ENCODE results near the gene AGBL4.

AGBL4 gene

DNA sequence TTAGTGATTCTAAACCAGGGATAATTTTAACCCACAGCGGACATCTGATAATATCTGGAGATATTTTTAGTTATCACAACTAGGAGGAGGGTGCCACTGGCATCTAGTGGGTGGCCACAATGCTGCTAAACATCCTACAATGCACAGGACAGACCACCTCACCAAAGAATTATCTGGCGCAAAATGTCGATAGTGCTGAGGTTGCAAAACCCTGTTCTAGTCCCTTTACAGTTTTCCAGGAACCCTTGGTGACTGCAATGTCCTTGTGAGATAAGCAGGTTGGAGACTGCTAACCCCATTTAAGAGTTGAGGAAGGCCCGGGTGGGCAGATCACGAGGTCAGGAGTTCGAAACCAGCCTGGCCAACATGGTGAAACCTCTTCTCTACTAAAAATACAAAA lies 1083.9 kb downstream of the AGBL4 start:
- DNase-seq, result no peak

DNA sequence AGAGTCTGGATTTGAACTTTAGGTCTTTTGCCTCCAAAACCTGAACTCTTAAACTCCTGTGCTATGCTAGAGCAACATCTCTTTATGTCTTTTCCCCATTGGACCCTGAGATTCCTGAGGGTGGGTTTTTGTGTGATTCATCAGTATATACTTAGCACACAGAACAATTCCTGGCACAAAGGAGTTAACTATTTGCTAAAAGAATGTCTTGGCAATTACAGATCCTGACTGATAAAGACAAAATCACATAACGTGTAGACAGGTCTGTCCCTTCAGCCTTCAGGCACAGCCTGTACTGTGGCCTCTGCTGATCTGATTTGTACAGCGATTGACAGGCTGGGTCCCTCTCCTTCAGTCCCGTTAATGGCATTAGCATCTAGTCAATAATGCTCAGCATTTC lies 1084.7 kb downstream of the AGBL4 start:
- no peak for DNase-seq

- DNase-seq, result no peak
Observed at GRCh38 chr1:48937732-48938131, 1086.0 kb downstream of the AGBL4 start.

- DNase-seq, result no peak
Observed at GRCh38 chr1:48936436-48936835, 1087.3 kb downstream of the AGBL4 start.

DNA sequence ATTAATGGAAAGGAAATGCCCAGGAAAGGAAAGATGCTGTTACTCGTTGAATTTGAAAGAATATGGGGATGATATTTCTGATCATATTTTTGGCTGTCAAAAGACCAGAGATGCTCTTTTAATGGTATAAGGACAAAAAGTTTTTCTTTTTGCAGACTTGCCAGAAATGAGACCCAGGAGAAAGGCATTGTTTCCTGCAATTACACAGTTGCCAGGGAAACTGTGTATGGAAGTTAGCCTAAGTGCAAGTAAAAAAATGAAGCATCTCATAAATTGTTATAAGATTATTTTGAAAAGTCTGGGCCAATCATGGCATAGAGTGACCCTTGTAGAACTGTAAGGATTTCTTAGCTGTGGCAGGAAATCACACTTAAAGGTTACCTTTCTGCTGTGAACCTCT lies 1091.4 kb downstream of the AGBL4 start:
- no peak for DNase-seq

DNA sequence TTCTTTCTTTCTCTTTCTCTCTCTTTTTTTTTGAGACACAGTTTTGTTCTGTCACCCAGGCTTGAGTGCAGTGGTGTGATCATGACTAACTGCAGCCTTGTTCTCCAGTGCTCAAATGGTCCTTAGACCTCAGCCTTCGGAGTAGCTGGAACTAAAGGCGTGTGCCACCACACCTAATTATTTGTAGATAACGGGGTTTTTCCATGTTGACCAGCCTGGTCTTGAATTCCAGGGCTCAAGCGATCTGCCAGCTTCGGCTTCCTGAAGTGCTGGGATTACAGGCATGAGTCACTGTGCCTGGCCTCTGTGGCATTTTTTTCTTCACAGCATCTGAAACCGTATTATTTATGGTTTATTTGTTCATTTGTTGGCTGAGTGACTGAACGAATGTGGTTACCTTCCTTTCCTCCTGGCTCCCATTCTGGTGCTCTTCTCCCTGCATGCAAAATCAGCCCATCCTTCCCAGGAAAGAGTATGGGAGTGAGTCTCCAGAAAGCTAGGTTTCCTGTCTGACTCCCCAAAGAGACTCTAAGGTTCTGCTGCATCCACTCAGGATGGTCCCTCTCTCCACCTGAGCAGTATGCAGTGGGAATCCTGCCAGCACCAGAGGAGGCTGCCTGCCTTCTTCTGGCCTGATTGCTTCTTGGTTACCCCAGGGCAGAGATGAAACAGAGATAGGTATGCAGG lies 1092.1 kb downstream of the AGBL4 start:
- no peak for DNase-seq

DNA sequence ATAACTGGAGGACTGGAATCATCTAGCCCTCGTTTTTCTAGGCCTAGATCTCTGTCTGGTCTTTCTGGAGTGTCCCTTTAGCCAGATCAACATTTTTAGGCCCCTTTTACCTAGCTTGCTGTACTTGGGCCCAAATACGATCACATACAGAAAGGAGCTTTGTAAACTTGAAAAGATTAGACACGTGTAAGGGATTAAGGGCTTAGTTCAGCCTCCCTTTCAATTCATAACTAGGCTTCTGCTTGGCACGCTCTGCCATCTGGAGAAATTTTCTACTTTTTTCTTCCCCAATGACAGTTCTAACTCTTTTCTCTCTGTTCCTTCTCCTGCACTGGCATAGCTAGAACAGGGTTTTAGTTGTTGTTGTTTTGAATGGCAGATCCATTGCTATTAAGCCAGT lies 1093.7 kb downstream of the AGBL4 start:
- no peak for DNase-seq

GRCh38 chr1:48924099-48924498 lies 1099.7 kb downstream of the AGBL4 start:
- no peak for DNase-seq

- DNase-seq, result no peak
Observed at GRCh38 chr1:48923116-48923515, 1100.6 kb downstream of the AGBL4 start.

- no peak for DNase-seq
Observed at GRCh38 chr1:48920851-48921250, 1102.9 kb downstream of the AGBL4 start.

DNA sequence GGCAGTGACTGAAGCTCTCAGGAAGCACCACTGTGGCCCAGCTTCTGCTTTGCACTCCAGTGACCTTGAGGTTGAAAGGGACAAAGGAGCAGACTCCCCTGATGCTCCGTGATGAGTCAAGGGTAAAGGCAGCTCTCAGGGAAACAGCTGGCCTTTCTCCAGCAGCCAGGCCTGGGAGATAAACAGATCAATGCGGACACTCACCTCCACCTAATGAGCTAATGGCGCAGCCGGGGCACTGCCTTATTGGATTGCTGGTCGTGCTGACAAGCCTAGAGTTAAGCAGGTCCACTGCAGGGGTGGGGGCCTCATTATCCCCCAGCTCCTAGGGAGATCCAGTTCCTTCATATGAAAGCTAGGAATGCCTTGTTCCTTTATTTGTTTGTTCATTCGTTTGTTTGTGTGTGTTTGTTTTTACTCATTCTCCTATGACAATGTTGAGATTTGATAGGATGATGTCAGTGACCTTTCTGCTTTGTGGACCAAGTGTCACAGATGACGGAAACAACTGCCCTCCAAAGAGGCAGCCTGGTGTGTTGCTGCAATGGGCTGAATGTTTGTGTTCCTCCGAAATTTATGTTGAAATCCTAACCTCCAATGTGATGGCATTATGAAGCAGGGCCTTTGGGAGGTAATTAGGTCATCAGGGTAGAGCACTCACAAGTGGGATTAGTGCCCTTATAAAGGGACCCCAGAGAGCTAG lies 1105.7 kb downstream of the AGBL4 start:
- DNase-seq, result no peak

DNA sequence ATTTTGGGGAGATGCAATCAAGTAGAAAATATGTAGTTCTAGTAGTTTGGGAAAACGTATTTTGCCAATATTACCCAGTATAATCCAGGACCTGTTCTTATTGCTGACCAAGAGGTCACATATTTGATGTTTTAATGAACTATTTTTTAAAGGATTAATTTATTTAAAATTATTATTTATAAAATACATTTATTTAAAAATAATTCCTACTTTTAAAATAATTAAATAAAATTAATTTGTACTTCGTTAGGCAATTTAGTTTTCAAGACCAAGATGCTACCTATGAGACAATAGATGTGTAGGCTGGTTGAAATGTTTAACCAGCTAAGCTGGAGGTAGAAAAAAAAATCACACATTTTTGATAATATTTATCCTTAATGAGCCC lies 1106.7 kb downstream of the AGBL4 start:
- DNase-seq, result no peak

GRCh38 chr1:48916130-48917069 lies 1107.4 kb downstream of the AGBL4 start:
- DNase-seq, result no peak

DNA sequence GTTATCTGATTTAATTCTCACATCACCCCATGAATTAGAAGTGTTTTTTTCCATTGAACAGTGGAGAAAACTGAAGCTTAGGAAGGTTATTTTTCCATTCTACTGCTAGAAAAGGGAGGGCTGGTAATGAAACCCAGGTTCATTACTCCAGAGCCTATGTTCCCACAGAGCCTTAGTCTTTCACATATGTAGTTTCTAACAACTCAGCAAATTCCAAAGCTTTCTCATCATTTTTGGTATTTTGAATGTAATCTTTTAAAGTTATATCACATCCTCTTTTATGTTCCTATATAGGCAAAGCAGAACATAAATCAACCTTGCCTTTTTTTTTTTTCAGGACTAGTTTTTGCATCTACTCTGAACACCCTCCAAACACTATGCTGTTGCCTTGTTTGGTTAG lies 1115.1 kb downstream of the AGBL4 start:
- no peak for DNase-seq

- peak in 1 of 5 experiments; percentile 9 for DNase-seq
Observed at GRCh38 chr1:48906729-48907128, 1117.0 kb downstream of the AGBL4 start.

DNA sequence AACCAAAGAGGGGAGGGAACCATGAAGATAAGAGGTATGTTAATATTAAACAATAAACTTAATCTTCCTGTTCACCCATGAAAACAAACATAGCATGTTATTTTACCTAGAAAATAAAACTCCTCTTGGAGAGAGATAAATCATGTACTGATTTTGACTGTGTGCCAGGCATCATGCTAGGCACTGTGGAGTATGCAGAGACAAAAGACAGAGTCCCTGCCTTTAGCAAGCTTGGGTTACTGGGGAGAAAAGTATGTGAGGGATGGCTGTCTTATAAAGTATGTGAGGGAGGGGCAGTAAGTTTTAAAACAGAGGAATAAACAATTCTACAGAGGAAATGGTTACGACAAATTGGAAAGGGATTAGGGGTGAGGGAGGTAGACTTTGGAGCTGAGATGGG lies 1117.6 kb downstream of the AGBL4 start:
- DNase-seq, result no peak

GRCh38 chr1:48903291-48903690 lies 1120.5 kb downstream of the AGBL4 start:
- DNase-seq, result no peak

GRCh38 chr1:48898894-48899293 lies 1124.9 kb downstream of the AGBL4 start:
- DNase-seq, result no peak

GRCh38 chr1:48889615-48890014 lies 1134.1 kb downstream of the AGBL4 start:
- DNase-seq, result no peak

DNA sequence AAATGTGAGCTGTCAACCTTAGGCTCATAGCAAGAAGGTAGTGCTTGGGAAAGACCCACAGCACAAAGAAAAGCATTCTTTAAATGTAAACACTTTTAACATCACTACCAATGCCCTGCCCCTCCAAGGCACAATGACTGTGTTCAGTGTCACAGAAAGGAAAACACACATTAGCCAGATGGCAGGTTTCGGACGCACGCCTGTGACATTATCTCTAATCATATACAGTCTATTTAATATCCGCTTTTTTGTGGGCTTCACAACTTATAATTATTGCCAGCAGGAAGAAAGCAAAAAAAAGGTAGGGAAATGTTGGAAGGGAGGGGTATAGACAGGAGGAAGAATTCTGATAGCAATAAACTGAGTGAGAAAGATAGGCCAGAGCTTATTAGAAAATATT lies 1134.7 kb downstream of the AGBL4 start:
- DNase-seq, result no peak

DNA sequence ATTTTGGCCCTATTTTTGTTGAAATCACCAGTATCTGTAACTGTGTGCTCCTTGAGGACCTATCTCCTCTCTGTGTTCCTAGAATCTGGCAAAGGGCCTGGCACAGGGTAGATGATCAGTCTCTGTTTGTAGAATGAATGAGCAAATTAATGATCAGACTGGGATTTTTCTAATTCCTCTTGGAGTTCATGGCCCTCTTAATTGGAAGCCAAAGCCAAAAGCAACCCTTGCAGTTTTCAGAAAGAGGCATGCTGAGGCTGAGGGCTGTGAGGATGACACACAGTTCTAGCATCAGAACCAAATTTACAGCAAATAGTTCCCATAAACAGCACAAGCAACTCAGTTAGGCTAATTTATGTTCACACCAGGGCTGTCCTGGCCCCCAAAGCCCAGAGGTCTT lies 1136.0 kb downstream of the AGBL4 start:
- no peak for DNase-seq

DNA sequence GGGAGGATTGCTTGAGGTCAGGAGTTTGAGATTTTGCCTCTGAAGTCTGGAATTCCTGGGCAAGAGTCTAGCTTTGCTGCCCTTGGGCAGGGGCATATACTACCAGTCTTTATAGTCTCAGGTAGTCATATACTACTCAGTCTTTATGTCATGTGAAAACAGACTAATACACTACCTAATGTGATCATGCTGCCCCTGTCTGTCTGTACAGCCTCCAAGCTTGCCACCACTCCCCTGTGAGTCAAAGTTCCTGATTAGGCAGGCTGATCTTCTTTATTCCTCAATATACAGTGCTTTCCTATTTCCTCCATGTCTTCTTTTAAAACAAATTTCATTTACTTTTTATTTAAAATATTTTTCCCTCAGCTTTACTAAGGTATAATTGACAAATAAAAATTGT lies 1141.7 kb downstream of the AGBL4 start:
- no peak for DNase-seq

- DNase-seq, result peak in 1 of 5 experiments; percentile 36
Observed at GRCh38 chr1:48878191-48878940, 1145.4 kb downstream of the AGBL4 start.
